OCI-LY1 (cell line): ENCODE data around the gene SHISA5.

Source experiments
- H2AFZ ChIP-seq: fragments of 200-600 bp; sonication (generic), shearing (Covaris generic); 2 replicates; pipeline ENCODE4 v1.6.0; 2014; ENCODE audit warnings: antibody characterized with exemption, mild to moderate bottlenecking, low read length
- H3F3A ChIP-seq: fragments of 200-600 bp; sonication (generic), shearing (Covaris generic); 2 replicates; pipeline ENCODE4 v1.6.0; 2014; ENCODE audit warnings: mild to moderate bottlenecking, antibody characterized with exemption, low read length, moderate library complexity; ENCODE audit not compliant: insufficient read depth
- H3K27ac ChIP-seq: fragments of 200-600 bp; sonication (generic); 2 replicates; pipeline ENCODE4 v1.5.1; 2014; ENCODE audit warnings: low read length, mixed run types, mild to moderate bottlenecking, low read depth; ENCODE audit not compliant: poor library complexity, severe bottlenecking
- H3K27me3 ChIP-seq: fragments of 200-600 bp; sonication (generic); 2 replicates; pipeline ENCODE4 v1.6.0; 2014; ENCODE audit warnings: antibody characterized with exemption, mild to moderate bottlenecking, low read length, moderate library complexity; ENCODE audit not compliant: insufficient read depth
- H3K36me3 ChIP-seq: fragments of 200-600 bp; sonication (generic); 2 replicates; pipeline ENCODE4 v1.6.1; 2014; ENCODE audit warnings: mild to moderate bottlenecking, antibody characterized with exemption, low read length, moderate library complexity, mixed read lengths; ENCODE audit not compliant: insufficient read depth
- H3K4me1 ChIP-seq: fragments of 200-600 bp; sonication (generic); 2 replicates; pipeline ENCODE4 v1.5.1; 2014; ENCODE audit warnings: mild to moderate bottlenecking, low read length, moderate library complexity; ENCODE audit not compliant: insufficient read depth, severe bottlenecking
- H3K4me2 ChIP-seq: fragments of 200-600 bp; sonication (generic), shearing (Covaris generic); 2 replicates; pipeline ENCODE4 v1.6.1; 2014; ENCODE audit warnings: low read length
- H3K4me3 ChIP-seq: fragments of 200-600 bp; sonication (generic); 2 replicates; pipeline ENCODE4 v1.5.1; 2014; ENCODE audit warnings: low read length, low read depth, mild to moderate bottlenecking, mixed read lengths; ENCODE audit not compliant: poor library complexity, severe bottlenecking
- H3K79me2 ChIP-seq: fragments of 200-600 bp; shearing (Covaris generic); 2 replicates; pipeline ENCODE4 v1.6.1; 2016; ENCODE audit warnings: mixed run types, low read length, mixed read lengths; ENCODE audit not compliant: insufficient read depth
- H3K9ac ChIP-seq: fragments of 200-600 bp; sonication (generic), shearing (Covaris generic); 2 replicates; pipeline ENCODE4 v1.6.1; 2014; ENCODE audit warnings: mild to moderate bottlenecking, low read length, mixed read lengths
- H3K9me2 ChIP-seq: fragments of 200-600 bp; sonication (generic), shearing (Covaris generic); 2 replicates; pipeline ENCODE4 v1.6.1; 2014; ENCODE audit warnings: low read depth, mild to moderate bottlenecking, low read length, mixed read lengths
- H3K9me3 ChIP-seq: fragments of 200-600 bp; shearing (Covaris generic); 2 replicates; pipeline ENCODE4 v1.6.1; 2014; ENCODE audit warnings: low read length, mixed read lengths
- H4K20me1 ChIP-seq: fragments of 200-600 bp; sonication (generic), shearing (Covaris generic); 2 replicates; pipeline ENCODE4 v1.6.0; 2016; ENCODE audit warnings: mild to moderate bottlenecking, low read length; ENCODE audit not compliant: insufficient read depth
- CTCF ChIP-seq: fragments of 200-600 bp; sonication (generic), shearing (Covaris generic); IDR thresholded peaks from 2 replicates; pipeline ENCODE4 v1.5.1; 2017; ENCODE audit warnings: mild to moderate bottlenecking, antibody characterized with exemption, low read length, moderate library complexity, mixed read lengths
- EZH2 ChIP-seq: fragments of 200-600 bp; sonication (generic), shearing (Covaris generic); IDR thresholded peaks from 2 replicates; pipeline ENCODE4 v1.8.0; 2017; ENCODE audit warnings: borderline replicate concordance, mixed run types, mild to moderate bottlenecking, antibody characterized with exemption, low read length, moderate library complexity, mixed read lengths

SHISA5 gene

GRCh38 chr3:48544141-48544540 lies 40.2 kb upstream of the SHISA5 start:
- H3K27me3 ChIP-seq: no peaks in the 10 kb centered on the region
- no peaks in the 10 kb centered on the region for H3K9me3 ChIP-seq
- H3K9me2 ChIP-seq: no peaks in the 10 kb centered on the region
- no peak overlapping the region for H3K4me3 ChIP-seq
- H4K20me1 ChIP-seq: no peaks in the 10 kb centered on the region
- H3K4me2 ChIP-seq: no peak overlapping the region
- H3K4me1 ChIP-seq: no peaks in the 10 kb centered on the region
- TF ChIP-seq CTCF (no peak), EZH2 (no peak)
- H2AFZ ChIP-seq: no peak overlapping the region
- peaks cover 45% of the 10 kb centered on the region; the same call in 1 of the 2 replicates for H3K36me3 ChIP-seq
- no peak overlapping the region for H3K27ac ChIP-seq
- no peak overlapping the region for H3K9ac ChIP-seq
- H3F3A ChIP-seq: no peaks in the 10 kb centered on the region
- H3K79me2 ChIP-seq: no peaks in the 10 kb centered on the region

GRCh38 chr3:48543271-48543866 lies 39.4 kb upstream of the SHISA5 start:
- Histone ChIP-seq H3K36me3 (peaks cover 52% of the 10 kb centered on the region; the same call in 1 of the 2 replicates), H3K4me1 (no peaks in the 10 kb centered on the region), H3K27ac (no peak overlapping the region)

GRCh38 chr3:48538451-48538850 lies 34.5 kb upstream of the SHISA5 start:
- TF ChIP-seq EZH2 (no peak), CTCF (no peak)
- Histone ChIP-seq H3K4me2 (no peak overlapping the region), H3K36me3 (peaks cover 66% of the 10 kb centered on the region), H3K79me2 (no peaks in the 10 kb centered on the region), H3K9me2 (no peaks in the 10 kb centered on the region), H3F3A (peaks cover 3% of the 10 kb centered on the region; the same call in 1 of the 2 replicates), H3K9ac (no peak overlapping the region), H3K27ac (no peak overlapping the region), H3K9me3 (no peaks in the 10 kb centered on the region), H3K4me3 (no peak overlapping the region), H3K4me1 (no peaks in the 10 kb centered on the region), H2AFZ (no peak overlapping the region), H4K20me1 (no peaks in the 10 kb centered on the region), H3K27me3 (no peaks in the 10 kb centered on the region)

More at GRCh38 chr3:48543271-48543866, 39.4 kb upstream of the SHISA5 start:
- no peak overlapping the region for H3K4me3 ChIP-seq
- TF ChIP-seq CTCF (no peak), EZH2 (no peak)
- no peaks in the 10 kb centered on the region for H4K20me1 ChIP-seq
- H3K9ac ChIP-seq: no peak overlapping the region
- H3F3A ChIP-seq: no peaks in the 10 kb centered on the region
- H3K9me3 ChIP-seq: no peaks in the 10 kb centered on the region
- H3K79me2 ChIP-seq: no peaks in the 10 kb centered on the region
- no peaks in the 10 kb centered on the region for H3K9me2 ChIP-seq
- H3K27me3 ChIP-seq: no peaks in the 10 kb centered on the region
- H2AFZ ChIP-seq: no peak overlapping the region
- H3K4me2 ChIP-seq: no peak overlapping the region
